Fibroblast of villous mesenchyme (primary cell): ENCODE results near the gene MRPL23. TPM values are rescaled to one million over a fixed set of nuclear protein-coding genes. Genes with fewer than 3 reads are reported as not detected.

Experiments
- DNase-seq: peaks from one replicate; pipeline ENCODE4 v3.0.0-alpha.2; 2010; ENCODE audit warnings: low read depth
- H3K4me3 ChIP-seq: 2 replicates; pipeline ENCODE4 v1.5.1; 2011; ENCODE audit warnings: low read depth, mild to moderate bottlenecking, low read length
- total RNA-seq: library from RNA; depleted of rRNA; stranded (reverse); fragments of >200 nt; gene quantifications from 2 replicates; pipeline ENCODE4 v1.2.3, GENCODE V29; 2012
- TF ChIP-seq, protein P1 (sequence below): IDR thresholded peaks from 2 replicates; pipeline ENCODE4 v1.5.1; 2012; ENCODE audit warnings: low read depth, mild to moderate bottlenecking, low read length; ENCODE audit not compliant: insufficient read depth

MRPL23 gene
- total RNA-seq, 1 donor = 107 TPM

GRCh38 chr11:1959786-1960185 is 12.7 kb downstream of the MRPL23 start:
- no peak overlapping the region for H3K4me3 ChIP-seq
- TF ChIP-seq, protein P1, sequence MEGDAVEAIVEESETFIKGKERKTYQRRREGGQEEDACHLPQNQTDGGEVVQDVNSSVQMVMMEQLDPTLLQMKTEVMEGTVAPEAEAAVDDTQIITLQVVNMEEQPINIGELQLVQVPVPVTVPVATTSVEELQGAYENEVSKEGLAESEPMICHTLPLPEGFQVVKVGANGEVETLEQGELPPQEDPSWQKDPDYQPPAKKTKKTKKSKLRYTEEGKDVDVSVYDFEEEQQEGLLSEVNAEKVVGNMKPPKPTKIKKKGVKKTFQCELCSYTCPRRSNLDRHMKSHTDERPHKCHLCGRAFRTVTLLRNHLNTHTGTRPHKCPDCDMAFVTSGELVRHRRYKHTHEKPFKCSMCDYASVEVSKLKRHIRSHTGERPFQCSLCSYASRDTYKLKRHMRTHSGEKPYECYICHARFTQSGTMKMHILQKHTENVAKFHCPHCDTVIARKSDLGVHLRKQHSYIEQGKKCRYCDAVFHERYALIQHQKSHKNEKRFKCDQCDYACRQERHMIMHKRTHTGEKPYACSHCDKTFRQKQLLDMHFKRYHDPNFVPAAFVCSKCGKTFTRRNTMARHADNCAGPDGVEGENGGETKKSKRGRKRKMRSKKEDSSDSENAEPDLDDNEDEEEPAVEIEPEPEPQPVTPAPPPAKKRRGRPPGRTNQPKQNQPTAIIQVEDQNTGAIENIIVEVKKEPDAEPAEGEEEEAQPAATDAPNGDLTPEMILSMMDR = no peak
- no peak for DNase-seq

DNA sequence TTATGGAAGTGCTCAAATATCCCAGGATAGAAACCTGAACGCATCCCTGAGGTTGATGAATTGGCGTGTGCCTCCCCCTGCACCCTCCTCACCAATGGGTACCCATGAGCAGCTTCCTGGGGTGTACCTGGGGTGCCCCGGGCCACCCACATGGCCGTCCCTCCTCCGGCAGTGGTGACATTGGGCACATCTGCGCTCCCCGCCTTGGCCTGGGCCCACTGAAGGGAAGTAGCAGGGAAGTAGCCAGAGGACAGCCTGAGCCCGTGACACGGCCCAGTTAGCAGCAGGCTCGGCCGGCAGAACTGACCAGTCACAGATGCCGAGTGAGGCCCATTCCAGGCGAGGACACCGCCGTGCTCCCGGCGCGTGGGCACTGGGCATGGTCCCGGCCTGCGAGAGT is 16.7 kb downstream of the MRPL23 start:
- TF ChIP-seq, protein P1 = no peak
- no peak for DNase-seq
- no peak overlapping the region for H3K4me3 ChIP-seq

- no peak overlapping the region for H3K4me3 ChIP-seq
- DNase-seq = no peak
- TF ChIP-seq, protein P1 = no peak
These were observed 17.2 kb downstream of the MRPL23 start for GRCh38 chr11:1964348-1964747.

DNA sequence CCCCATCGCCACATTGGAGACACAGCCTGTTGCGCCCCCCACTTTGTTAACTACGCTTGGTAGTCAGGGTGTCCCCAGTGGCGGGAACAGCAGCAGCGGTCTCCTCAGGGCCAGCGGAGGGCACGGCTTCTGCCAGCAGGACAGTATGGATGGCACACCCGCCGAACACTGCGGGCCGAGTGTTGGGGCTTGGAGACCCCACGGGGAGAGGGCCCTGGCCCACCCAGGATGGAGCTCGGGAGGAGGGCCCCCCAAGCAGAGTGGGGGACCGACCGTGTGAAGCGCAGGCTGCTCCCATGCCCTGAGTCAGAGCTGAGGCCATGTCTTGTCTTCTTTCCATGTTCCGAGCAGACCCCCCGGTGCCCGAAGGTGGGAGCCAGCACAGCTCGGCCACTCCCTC is 17.8 kb downstream of the MRPL23 start:
- TF ChIP-seq, protein P1 = no peak
- H3K4me3 ChIP-seq = no peak overlapping the region
- no peak for DNase-seq

DNA sequence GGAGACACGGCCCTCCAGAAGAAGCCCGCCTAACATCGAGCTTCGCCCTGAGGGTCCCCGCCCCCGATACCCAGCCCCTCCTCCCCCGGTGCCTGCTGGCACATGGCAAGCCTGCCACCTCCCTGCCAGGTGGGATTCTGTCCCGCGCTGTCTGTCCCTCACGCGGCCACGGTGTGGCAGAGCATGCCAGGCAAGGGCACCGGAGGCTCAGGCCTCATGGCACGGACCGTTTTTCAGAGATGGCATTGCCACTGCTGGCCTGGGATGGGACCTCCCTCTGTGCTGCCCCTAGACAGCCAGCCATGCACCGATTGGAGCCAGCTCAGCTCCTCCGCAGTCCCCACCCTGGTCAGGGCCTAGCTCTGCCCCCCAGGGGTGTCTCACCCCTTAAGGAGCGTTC is 19.4 kb downstream of the MRPL23 start:
- TF ChIP-seq, protein P1 = no peak
- no peak overlapping the region for H3K4me3 ChIP-seq
- no peak for DNase-seq

GRCh38 chr11:1967641-1968225 is 20.6 kb downstream of the MRPL23 start:
- no peak overlapping the region for H3K4me3 ChIP-seq
- TF ChIP-seq, protein P1 = no peak
- no peak for DNase-seq

DNA sequence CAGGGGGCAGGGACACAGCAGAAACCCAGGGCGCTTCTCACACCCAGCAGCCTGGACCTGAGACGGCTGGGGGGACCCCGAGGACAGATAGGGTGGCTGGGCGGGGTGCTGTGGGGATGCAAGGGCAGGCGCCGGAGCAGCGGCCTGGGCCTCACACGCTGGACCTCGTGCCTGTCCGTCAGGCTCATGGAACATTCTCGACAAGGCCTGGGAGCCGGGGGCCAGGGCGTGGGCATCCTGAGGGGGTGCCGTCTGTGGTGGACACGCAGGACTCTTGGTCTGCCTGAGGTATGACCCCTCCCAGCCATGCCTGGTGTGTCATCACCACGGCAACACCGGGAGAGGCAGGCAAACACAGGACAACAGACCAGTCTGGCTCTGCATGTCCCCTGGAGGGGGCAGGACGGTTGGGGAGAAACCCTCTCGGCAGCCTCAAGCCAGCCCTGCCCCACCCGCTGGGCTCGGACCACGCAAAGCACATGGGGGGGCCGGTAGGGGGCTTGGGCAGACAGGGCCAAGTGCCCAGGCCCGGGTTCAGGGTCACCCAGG is 21.4 kb downstream of the MRPL23 start:
- TF ChIP-seq, protein P1 = no peak
- no peak for DNase-seq
- no peak overlapping the region for H3K4me3 ChIP-seq
